ENCODE results near the gene RPUSD1.

DNA sequence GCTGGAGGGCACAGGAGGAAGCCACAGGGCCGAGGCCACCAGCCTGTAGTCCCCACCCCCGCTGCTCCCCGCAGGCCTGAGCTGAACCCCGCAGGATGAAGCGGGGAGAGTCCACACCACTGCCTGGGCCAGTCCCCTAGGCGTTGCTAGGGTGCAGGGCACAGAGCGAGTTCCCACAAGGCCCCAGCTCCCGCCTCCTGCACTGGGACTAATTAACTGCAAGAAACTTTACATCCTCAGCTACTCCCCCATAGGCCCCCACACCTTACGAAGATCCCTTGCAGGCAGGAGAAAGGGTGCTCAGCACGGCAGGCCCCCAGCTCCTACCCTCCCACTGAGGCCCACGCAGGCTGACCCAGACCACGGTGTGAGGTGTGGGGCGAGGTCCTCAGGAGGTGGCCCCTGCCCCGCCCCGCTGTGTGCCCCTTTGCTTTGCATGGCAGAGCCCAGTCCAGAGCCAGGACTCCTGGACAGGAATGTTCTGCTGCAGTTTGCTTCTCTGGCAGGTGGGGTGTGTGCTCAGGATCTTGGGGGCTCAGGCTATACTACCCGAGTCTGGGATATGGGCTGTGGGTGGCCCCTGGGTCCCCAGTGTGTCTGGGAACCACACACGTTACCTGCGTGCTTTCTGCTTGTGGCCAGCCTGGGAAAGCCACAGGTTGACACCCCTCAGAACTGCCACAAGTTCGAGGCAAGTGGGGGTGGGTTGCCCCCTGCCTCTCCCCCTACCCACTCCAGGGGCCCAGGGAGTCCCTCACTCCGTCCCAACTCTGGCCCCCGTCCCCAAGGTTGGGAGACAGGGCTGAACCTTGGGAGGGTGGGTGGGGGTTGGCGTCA is 11.1 kb upstream of the RPUSD1 start:
- TF ChIP-seq POLR2A (IDR thresholded peaks at IDR 0.05) (no peak), EP300 (IDR thresholded peaks at IDR 0.05) (no peak), POLR2AphosphoS5 (IDR thresholded peaks at IDR 0.05) (no peak)
- TF ChIP-seq, protein P1, sequence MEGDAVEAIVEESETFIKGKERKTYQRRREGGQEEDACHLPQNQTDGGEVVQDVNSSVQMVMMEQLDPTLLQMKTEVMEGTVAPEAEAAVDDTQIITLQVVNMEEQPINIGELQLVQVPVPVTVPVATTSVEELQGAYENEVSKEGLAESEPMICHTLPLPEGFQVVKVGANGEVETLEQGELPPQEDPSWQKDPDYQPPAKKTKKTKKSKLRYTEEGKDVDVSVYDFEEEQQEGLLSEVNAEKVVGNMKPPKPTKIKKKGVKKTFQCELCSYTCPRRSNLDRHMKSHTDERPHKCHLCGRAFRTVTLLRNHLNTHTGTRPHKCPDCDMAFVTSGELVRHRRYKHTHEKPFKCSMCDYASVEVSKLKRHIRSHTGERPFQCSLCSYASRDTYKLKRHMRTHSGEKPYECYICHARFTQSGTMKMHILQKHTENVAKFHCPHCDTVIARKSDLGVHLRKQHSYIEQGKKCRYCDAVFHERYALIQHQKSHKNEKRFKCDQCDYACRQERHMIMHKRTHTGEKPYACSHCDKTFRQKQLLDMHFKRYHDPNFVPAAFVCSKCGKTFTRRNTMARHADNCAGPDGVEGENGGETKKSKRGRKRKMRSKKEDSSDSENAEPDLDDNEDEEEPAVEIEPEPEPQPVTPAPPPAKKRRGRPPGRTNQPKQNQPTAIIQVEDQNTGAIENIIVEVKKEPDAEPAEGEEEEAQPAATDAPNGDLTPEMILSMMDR (IDR thresholded peaks at IDR 0.05), result no peak

All from upper lobe of left lung (tissue), 4 donors.